K562 (cell line): ENCODE results near the gene INPP5K. TPM values are rescaled to one million over a fixed set of nuclear protein-coding genes. Genes with fewer than 3 reads are reported as not detected.

ENCODE experiments used
- CBX1 ChIP-seq: sonication (generic); IDR thresholded peaks from 2 replicates; pipeline ENCODE4 v1.6.1; 2016; ENCODE audit warnings: antibody characterized with exemption, low read depth, mild to moderate bottlenecking
- DMBX1 ChIP-seq: fragments of 250-450 bp; sonication (Bioruptor Pico); IDR thresholded peaks from 2 replicates; pipeline ENCODE4 v1.8.0; 2022; ENCODE audit warnings: inconsistent platforms, mild to moderate bottlenecking, moderate library complexity, borderline replicate concordance
- ETV1 ChIP-seq: fragments of 450-650 bp; conservative IDR thresholded peaks from 2 replicates; pipeline ENCODE4 v1.6.1; 2016; ENCODE audit warnings: missing genetic modification characterization, control low read depth, low read depth, missing compliant biosample characterization
- JUN ChIP-seq, 2 experiments: sonication (generic) in 1 of 2; formaldehyde crosslinking in 1 of 2; IDR thresholded peaks; 2 replicates each; pipeline versions ENCODE4 v1.6.1 to v1.8.0; 2012 to 2022; ENCODE audit warnings: borderline replicate concordance in 2 of 2, mild to moderate bottlenecking in 2 of 2, improper control_type of control experiment in 1 of 2, low read depth in 1 of 2, low read length in 1 of 2, missing genetic modification reagents in 1 of 2
- MNT ChIP-seq, 2 experiments: fragments of 450-650 bp; conservative IDR thresholded peaks; 2 replicates each; pipeline ENCODE4 v1.6.1; 2017; ENCODE audit warnings: mild to moderate bottlenecking in 2 of 2, moderate library complexity in 2 of 2
- NFRKB ChIP-seq: fragments of 450-650 bp; IDR thresholded peaks from 2 replicates; pipeline ENCODE4 v1.6.1; 2016; ENCODE audit warnings: low read depth
- NR2C2 ChIP-seq, 2 experiments: fragments of 200-800 bp in 1 of 2; sonication (Bioruptor generic) in 1 of 2; sonication (generic) in 1 of 2; formaldehyde crosslinking in 1 of 2; IDR thresholded peaks; 2 replicates each; pipeline versions ENCODE4 v1.6.1 to v1.8.0; 2016 to 2022; ENCODE audit warnings: mild to moderate bottlenecking in 1 of 2, missing compliant biosample characterization in 1 of 2, missing genetic modification characterization in 1 of 2, missing genetic modification reagents in 1 of 2
- NR4A1 ChIP-seq, 2 experiments: fragments of 250-450 bp in 1 of 2; fragments of 450-650 bp in 1 of 2; sonication (Bioruptor Pico) in 1 of 2; IDR thresholded peaks; 2 replicates each; pipeline versions ENCODE4 v1.4.0 to v1.6.1; 2016 to 2020; ENCODE audit warnings: mild to moderate bottlenecking in 2 of 2, missing compliant biosample characterization in 1 of 2, missing genetic modification characterization in 1 of 2, moderate library complexity in 1 of 2
- RBBP5 ChIP-seq: fragments of 200-600 bp; sonication (generic); IDR thresholded peaks from 2 replicates; pipeline ENCODE4 v1.6.1; 2012; ENCODE audit warnings: borderline replicate concordance, mild to moderate bottlenecking, low read length, control low read depth, inconsistent platforms; ENCODE audit not compliant: insufficient read depth, poor library complexity, severe bottlenecking
- SIN3B ChIP-seq: fragments of 450-650 bp; IDR thresholded peaks from 2 replicates; pipeline ENCODE4 v1.6.1; 2017; ENCODE audit warnings: low read depth, mild to moderate bottlenecking, moderate library complexity
- SIX5 ChIP-seq, 2 experiments: IDR thresholded peaks; 2 replicates each; pipeline ENCODE4 v1.6.1; 2011; ENCODE audit warnings: low read length in 2 of 2, borderline replicate concordance in 1 of 2, low read depth in 1 of 2, mild to moderate bottlenecking in 1 of 2, moderate library complexity in 1 of 2; ENCODE audit not compliant: insufficient read depth in 1 of 2
- THAP12 ChIP-seq: fragments of 250-450 bp; sonication (Bioruptor Pico); IDR thresholded peaks from 2 replicates; pipeline ENCODE4 v1.9.0; 2021; ENCODE audit warnings: mild to moderate bottlenecking, inconsistent platforms
- THAP7 ChIP-seq: fragments of 250-450 bp; sonication (Bioruptor Pico); IDR thresholded peaks from 2 replicates; pipeline ENCODE4 v1.5.0; 2021
- ZNF12 ChIP-seq: sonication (generic); formaldehyde crosslinking; IDR thresholded peaks from 2 replicates; pipeline ENCODE4 v1.4.0; 2020; ENCODE audit warnings: mild to moderate bottlenecking, missing genetic modification reagents
- polyA plus RNA-seq, 8 experiments: library from polyadenylated mRNA; depleted of rRNA in 4 of 8; stranded (reverse) in 5 of 8; unstranded in 3 of 8; fragments of >200 nt; fragmentation: Nextera tagmentation in 2 of 8; fragmentation: Illumina TruSeq in 1 of 8; extraction: Ambion mirVana in 2 of 8; extraction: Trizol in 1 of 8; gene quantifications; 2 replicates each; pipeline versions ENCODE4 v1.2.1 to v1.2.3, GENCODE V29; 2011 to 2014; ENCODE audit warnings: inconsistent platforms in 1 of 8, missing spikeins in 1 of 8
- total RNA-seq, 7 experiments: library from RNA; depleted of rRNA in 6 of 7; stranded (reverse); fragments of >200 nt in 6 of 7; fragmentation: Illumina TruSeq in 2 of 7; extraction: Trizol in 2 of 7; gene quantifications; 2 replicates each; pipeline versions ENCODE4 v1.2.1 to v1.2.3, GENCODE V29; 2011 to 2021; ENCODE audit warnings: low replicate concordance in 1 of 7
- TF ChIP-seq, protein P1 (sequence below): sonication (generic); IDR thresholded peaks from 2 replicates; pipeline ENCODE4 v1.6.1; 2016
- TF ChIP-seq, protein P2 (sequence below): sonication (generic); formaldehyde crosslinking; IDR thresholded peaks from 2 replicates; pipeline ENCODE4 v1.8.0; 2023; ENCODE audit warnings: mild to moderate bottlenecking, missing genetic modification reagents

The INPP5K gene
- total and polyA plus RNA-seq, 9 of the 15 experiments (the other 6 are each of a cell fraction or from before 2014, with no cell fraction given), result 0.63 to 15.1 (median 10.1) TPM

- TF ChIP-seq THAP7 (peak; percentile 99), THAP12 (CRISPR knock-in tag) (no peak), SIX5 (IDR thresholded peaks at IDR 0.05; ENCODE audit: borderline replicate concordance in 1 of 2, insufficient read depth in 1 of 2, low read depth in 1 of 2, low read length in 2 of 2) (peak; percentile 62 to 72; a peak in 3 of 4 replicates), NR4A1 (CRISPR knock-in tag; IDR thresholded peaks at IDR 0.05) (no peak), NR4A1 (tag; IDR thresholded peaks at IDR 0.05) (0 out of 2 replicates have a peak, but pooled peaks have one; percentile 50), NR2C2 (CRISPR knock-in tag; IDR thresholded peaks at IDR 0.05) (0 out of 2 replicates have a peak, but pooled peaks have one; percentile 22), NR2C2 (tag; IDR thresholded peaks at IDR 0.05) (peak; percentile 49; the same call in 1 of the 2 replicates), ETV1 (tag) (0 out of 2 replicates have a peak, but pooled peaks have one; percentile 14), RBBP5 (peak; percentile 62), SIN3B (peak; percentile 73; the same call in 1 of the 2 replicates), DMBX1 (CRISPR knock-in tag) (no peak), ZNF12 (no peak), MNT (conservative IDR thresholded peaks at IDR 0.05) (peak in 1 of 2 experiments; percentile 5; a peak in 1 of 4 replicates), NFRKB (peak; percentile 37; the same call in 1 of the 2 replicates), CBX1 (peak; percentile 32; the same call in 1 of the 2 replicates), JUN (IDR thresholded peaks at IDR 0.05; ENCODE audit: borderline replicate concordance, low read depth, low read length) (0 out of 2 replicates have a peak, but pooled peaks have one; percentile 10), JUN (CRISPR knock-in tag; IDR thresholded peaks at IDR 0.05; ENCODE audit: borderline replicate concordance) (no peak)
- TF ChIP-seq, protein P1, sequence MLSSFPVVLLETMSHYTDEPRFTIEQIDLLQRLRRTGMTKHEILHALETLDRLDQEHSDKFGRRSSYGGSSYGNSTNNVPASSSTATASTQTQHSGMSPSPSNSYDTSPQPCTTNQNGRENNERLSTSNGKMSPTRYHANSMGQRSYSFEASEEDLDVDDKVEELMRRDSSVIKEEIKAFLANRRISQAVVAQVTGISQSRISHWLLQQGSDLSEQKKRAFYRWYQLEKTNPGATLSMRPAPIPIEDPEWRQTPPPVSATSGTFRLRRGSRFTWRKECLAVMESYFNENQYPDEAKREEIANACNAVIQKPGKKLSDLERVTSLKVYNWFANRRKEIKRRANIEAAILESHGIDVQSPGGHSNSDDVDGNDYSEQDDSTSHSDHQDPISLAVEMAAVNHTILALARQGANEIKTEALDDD, result no peak
- TF ChIP-seq, protein P2, sequence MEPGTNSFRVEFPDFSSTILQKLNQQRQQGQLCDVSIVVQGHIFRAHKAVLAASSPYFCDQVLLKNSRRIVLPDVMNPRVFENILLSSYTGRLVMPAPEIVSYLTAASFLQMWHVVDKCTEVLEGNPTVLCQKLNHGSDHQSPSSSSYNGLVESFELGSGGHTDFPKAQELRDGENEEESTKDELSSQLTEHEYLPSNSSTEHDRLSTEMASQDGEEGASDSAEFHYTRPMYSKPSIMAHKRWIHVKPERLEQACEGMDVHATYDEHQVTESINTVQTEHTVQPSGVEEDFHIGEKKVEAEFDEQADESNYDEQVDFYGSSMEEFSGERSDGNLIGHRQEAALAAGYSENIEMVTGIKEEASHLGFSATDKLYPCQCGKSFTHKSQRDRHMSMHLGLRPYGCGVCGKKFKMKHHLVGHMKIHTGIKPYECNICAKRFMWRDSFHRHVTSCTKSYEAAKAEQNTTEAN (CRISPR knock-in tag), result peak; percentile 40; the same call in 1 of the 2 replicates
Measured at GRCh38 chr17:1455797-1456599, 60.4 kb downstream of the INPP5K start, which contains the start of gene CRK (continued).
